Endometrium (tissue), 2 donors: Measurements from ENCODE around the gene C16orf54.
"Not testable (repeated sequence)": the region's sequence is repeated elsewhere in the genome, so short reads cannot be mapped to it uniquely, and the experiment has no call there.

Experiments used
- FAIRE-seq: peaks from 2 replicates; lab custom pipeline; 2012; peaks lifted over from hg19 to GRCh38; lab: Jason Lieb, UNC
- donor health status: control.
- donor health status: control.

The C16orf54 gene

DNA sequence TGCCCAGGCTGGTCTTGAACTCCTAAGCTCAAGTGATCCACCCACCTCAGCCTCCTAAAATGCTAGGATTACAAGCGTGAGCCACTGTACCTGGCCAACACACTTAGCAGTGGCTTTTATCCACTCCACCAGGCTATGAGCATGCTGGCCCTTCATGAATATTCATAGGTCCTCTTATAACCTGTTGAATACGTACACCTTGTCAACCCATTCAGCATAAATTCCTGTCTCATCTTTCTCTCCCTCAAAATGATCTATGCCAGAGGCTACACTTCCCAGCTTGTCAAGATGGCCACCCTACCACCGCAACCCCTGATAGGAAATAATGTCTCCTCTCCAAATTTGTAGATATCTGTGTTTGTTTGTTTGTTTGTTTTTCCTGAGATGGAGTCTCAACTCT is 21.3 kb upstream of the C16orf54 start:
- FAIRE-seq: no peak

DNA sequence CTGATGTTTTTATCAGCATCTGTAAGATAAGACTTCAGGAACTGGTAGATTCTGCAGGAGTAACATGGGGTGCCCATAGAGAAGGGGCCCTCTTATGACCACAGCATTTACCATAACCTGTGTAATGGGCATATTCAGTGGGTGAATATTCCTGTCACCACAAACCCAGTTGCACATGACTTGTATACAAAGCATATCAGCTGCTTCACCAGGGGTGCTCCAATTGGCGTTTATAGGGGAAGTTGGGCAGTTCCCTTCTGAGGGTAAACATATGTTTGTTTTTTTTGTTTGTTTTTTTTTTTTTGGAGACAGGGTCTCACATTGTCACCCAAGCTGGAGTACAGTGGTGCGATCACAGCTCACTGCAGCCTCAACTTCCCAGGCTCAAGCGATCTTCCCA is 20.8 kb upstream of the C16orf54 start:
- FAIRE-seq: no peak

DNA sequence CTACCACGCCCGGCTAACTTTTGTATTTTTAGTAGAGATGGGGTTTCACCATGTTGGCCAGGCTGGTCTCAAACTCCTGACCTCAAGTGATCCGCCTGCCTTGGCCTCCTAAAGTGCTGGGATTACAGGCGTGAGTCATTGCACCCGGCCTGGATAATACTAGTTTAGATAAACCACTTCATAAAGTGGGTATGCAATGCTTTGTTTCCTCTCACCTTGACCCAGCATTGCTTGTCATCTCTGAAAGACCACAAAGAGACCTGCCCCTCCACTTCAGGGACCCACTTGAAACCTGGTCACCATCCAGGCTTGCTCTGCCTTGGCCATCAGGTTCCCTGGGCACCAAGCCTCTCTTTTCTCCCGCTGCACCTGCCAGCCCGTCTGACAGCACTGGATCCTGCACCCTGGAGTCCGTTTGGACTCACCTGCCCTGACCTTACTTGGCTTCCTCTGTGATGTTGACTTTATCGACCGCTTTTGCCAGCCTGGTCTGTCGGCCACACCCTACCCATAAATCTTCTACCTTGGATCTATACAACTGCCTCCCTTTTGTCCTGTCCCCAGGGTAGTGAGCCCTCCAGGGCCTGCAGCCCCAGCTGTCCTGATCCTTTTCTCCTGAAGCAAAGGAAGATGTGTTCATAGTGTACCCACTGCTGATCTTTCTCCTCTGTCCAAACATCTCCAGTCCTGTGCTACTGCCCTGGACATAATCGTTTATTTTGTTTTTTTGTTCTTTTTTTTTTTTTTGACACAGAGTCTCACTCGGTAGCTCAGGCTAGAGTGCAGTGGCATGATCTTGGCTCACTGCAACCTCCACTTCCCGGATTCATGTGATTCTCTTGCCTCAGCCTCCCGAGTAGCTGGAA is 19.6 kb upstream of the C16orf54 start:
- no peak for FAIRE-seq

DNA sequence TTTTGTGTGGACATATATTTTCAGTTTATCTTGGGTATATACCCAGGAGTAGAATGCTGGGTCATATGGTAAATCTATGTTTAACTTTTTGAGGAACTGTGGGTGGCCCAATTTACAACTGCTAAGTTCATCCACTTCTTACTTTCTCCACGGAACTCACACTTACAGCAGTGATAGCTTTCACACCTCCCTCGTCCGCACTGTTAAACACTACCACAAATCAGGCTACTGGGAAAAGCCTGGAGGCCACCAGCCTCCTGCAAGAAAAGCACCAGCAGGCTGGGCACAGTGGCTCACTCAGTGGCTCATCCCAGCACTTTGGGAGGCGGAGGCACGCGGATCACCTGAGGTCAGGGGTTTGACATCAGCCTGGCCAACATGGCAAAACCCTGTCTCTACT is 17.5 kb upstream of the C16orf54 start:
- no peak for FAIRE-seq

DNA sequence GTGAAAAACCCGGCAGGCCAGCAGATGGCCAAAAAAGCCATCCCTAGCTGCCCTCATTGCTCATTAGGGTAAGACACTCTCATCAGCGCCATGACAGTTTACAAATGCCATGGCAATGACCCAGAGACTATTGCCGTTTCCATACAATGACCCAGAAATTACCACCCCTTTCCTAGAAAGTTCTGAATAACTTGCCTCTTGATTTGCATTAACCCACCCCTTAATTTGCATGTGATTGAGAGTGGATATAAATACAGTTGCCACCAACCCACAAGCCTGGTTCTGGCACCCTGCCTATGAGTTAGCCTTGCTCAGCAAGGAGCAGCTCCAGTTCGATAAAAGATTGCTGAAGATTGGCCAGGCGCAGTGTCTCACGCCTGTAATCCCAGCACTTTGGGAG is 16.1 kb upstream of the C16orf54 start:
- no peak for FAIRE-seq

DNA sequence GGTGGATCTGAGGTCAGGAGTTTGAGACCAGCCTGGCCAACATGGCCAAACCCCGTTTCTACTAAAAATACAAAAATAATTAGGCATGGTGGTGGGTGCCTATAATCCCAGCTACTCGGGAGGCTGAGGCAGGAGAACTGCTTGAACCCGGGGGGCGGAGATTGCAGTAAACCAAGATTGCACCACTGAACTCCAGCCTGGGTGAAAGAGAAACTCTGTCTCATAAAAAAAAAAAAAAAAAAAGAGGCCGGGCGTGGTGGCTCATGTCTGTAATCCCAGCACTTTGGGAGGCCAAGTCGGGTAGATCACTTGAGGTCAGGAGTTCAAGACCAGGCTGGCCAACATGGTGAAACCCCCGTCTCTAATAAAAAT is 15.5 kb upstream of the C16orf54 start:
- FAIRE-seq: not testable (repeated sequence)

DNA sequence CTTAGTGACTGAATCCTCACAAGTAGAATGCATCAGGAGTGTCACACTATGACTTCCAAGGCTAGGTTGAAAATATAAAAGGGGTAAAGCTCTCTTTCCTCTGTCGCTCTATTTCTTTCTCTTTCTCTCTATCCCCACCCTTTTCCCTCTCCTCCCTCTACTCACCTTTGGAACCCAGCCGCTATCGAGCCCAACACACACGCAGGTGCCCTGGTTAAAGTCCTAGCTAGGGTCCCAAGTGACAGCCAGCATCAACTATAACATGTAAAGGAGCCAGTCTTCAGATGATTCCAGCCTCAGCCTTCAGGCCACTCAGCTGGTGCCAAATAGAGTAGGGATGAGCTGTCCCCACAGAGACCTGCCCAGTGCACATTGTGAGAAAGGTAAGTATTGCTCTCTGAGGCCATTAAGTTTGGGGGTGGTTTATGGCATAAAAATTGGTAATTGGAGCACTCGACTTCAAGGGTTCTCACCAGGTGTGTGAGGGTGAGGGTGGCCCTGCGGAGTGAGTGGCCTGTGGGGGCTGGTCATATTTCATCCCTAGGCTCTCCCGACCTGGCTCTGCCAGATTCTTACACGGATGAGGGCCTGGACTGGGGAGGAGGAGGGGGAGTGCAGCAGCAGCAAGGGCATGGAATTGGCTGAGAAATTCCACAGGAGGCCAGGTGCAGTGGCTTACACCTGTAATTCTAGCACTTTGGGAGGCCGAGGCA is 14.9 kb upstream of the C16orf54 start:
- FAIRE-seq: no peak

DNA sequence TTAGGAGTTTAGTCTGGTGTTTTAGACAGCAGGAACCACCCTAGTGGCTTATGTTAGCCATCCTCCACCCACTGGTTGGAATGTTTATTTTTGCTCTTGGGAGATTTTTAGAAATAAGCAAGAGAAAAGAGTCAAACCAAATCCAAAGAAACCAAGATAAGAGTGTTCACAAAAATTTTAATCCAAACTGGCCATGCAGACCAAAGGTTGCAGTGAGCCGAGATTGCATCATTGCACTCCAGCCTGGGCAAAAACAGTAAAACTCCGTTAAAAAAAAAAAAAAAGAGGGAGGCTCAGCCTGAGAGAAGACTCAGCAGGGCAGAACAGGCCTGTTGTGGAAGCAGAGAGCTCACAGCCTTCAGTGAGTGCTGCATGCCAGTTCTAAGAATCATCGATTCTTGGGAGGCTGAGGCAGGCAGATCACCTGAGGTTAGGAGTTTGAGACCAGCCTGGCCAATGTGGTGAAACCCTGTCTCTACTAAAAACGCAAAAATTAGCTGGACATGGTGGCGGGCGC is 12.2 kb upstream of the C16orf54 start:
- no peak for FAIRE-seq

DNA sequence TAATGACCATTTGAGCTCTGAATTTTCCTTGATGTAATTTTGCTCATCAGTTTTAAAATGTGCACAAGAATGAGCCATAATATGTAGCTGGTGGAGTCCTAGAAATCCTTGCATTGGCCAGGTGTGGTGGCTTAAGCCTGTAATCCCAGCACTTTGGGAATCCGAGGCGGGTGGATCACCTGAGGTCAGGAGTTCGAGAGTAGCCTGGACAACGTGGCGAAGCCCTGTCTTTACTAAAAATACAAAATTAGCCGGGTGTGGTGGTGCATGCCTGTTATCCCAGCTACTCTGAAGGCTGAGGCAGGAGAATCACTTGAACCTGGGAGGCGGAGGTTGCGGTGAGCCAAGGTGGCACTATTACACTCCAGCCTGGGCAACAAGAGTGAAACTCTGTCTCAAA is 11.3 kb upstream of the C16orf54 start:
- FAIRE-seq: not testable (repeated sequence)

DNA sequence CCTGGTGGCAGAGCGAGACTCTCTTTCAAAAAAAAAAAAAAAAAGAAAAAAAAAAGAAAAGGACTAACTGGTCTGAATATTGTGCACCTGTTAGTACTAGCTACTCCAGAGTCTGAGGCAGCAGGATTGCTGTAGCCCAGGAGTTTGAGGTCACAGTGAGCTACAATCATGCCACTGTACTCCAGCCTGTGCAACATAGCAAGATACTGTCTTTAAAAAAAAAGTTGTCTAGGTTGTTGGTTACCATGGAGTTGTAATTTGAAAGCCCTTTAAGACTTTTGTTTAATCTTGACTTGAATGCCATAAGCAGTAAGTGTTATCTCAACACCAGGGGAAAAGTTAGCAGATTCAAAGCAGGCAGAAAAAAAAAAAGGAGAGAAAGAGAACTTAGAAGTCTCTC is 10.9 kb upstream of the C16orf54 start:
- no peak for FAIRE-seq

DNA sequence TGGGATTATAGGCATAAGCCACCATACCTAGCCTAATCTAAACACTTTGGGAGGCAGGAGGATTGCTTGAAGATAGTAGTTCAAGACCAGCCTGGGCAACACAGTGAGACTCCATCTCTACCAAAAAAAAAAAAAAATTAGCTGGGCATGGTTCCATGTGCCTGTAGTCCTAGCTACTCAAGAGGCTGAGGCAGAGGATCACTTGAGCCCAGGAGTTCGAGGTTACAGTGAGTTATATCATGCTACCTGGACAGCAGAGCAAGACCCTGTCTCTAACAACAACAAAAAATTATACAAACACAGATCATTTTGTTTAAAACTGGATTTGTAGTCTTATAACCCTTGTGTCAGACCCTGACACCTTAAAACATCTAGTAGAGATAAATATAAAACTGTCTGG is 7.7 kb upstream of the C16orf54 start:
- no peak for FAIRE-seq

DNA sequence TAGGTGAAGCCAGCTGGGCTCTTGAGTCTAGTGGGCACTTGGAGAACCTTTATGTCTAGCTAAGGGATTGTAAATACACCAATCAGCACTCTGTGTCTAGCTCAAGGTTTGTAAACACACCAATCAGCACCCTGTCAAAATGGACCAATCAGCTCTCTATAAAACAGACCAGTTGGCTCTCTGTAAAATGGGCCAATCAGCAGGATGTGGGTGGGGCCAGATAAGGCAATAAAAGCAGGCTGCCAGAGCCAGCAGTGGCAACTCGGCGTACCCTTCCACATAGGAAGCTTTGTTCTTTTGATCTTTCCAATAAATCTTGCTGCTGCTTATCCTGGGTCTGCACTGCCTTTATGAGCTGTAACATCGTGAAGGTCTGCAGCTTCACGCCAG is 3.0 kb upstream of the C16orf54 start:
- FAIRE-seq: not testable (repeated sequence)

DNA sequence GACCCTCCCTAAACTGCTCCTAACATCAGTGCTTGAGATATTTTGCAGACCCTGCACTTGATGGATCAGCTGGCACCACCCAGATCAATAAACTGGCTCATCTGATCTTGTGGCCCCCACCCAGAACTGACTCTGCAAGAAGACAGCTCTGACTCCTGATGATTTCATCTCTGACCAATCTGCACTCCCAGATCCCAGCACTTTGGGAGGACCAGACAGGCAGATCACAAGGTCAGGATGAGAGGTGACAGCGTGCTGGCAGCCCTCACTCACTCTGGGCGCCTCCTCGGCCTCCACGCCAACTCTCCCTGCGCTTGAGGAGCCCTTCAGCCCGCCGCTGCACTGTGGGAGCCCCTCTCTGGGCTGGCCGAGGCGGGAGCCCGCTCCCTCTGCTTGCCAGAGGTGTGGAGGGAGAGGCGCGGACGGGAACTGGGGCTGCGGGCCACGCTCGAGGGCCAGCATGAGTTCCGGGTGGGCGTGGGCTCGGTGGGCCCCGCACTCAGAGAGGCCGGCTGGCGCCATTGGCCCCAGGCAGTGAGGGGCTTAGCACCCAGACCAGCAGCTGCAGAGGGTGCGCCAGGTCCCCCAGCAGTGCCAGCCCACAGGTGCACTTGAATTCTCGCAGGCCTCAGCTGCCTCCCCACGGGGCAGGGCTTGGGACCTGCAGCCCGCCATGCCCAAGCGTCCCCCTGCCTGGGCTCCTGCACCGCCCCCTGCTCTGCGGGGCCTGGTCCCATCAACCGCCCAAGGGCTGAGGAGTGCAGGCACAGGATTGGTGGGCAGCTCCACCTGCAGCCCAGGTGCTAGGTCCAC is 2.4 kb upstream of the C16orf54 start:
- no peak for FAIRE-seq

DNA sequence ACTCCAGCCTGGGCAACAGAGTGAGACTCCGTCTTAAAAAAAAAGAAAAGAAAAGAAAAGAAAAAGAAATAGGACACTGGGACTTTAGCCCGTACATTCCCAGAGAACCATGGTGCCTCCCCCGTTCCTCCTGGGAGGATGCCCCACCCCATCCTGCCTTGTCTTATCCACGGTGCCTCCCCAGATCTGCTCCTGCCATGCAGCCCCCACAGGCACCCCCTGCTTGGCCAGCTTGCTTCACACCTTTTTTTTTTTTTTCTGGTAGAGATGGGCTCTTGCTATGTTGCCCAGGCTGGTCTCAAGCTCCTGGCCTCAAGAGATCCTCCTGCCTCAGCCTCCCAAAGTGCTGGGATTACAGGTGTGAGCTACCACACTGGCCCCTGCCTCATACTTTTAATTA is 728 bp upstream of the C16orf54 start:
- FAIRE-seq: not testable (repeated sequence)

DNA sequence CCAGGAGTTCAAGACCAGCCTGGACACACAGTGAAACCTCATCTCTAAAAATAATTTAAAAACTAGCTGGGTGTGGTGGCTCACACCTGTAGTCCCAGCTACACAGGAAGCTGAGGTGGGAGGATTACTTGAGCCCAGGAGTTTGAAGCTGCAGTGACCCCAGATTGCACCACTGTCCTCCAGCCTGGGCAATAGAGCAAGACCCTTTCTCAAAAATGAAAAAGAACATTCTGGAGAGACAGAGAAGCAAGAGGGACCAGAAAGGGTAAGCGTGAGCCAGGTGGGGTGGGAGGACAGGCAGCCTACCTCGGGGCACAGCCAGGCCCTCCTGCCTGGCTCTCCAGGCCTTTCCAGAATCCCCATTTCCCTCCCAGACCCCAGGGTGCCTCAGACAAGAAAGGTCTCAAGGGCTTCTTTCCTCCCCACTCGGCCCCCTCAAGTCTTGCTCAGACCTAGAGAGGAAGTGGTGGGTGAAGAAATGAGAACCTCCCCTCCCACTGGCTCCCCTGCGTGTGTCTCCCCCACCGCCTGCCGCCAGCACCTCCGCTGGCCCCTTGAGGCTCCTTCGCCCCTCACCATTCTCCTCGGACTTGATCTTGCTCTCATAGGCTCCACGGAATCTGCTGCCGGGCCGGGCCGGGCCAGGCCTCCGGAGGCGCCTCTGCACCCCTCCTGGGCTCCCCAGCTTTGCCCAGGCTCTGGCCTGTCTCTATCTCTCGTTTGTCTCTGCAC is 503 bp downstream of the C16orf54 start:
- FAIRE-seq: no peak

DNA sequence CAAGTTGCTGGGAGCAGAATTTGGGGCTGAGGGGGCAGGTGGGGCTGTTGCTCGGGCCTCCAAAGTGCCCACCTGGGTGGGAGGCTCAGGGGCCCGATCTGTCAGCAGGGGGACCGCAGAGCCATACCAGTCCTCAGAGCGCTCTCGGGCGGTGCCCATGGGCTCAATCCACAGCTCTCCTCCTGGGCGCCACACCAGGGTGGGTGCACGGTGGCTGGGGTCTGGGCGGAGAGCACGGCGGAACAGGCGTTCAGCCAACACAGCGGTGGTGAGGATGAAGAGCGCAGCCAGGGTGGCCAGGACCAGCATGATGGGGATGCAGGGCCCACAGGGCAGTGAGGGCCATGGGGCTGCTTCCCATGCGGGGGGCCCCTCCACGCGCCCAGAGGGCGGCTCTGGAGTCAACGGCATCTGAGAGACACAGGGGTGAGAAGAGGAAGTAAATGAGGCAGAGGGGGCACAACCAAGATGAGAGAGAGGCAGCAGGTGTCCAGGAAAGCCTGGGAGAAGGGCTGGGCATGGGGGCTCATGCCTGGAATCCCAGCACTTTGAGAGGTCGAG is 1.2 kb downstream of the C16orf54 start:
- FAIRE-seq: no peak

DNA sequence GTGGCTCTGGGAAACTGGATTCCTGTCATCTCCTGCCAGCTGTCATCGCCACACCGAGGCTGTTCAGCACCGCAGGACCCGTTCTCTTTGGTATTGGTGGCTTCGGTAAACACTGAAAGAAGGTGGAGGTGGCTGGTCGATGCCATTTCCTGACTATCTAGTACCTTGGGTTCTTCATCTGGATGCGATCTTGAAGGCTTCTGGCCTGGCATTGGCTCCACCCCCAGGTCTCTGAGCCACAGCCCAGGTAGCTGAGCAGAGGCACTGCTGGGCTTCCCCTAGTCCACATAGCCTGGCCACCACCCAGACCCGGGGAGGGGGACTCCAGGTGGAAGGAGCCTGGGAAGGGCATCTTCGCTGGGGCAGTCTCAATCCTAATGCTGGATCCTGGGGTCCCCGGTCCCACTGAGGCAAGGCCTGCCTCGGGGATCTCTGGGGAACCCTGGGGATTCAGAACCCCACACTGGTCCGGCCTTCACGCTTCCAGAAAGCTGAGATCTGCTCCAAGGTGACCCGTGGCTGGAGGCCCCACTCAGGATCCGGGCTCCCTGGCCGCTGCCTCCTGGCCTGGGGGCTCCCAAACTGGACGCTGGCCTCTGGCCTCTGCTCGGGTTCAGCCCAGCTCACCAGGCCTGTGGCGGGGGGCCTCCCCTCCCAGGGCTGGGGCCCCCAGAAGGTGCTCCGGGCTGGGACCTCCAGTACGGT is 1.8 kb downstream of the C16orf54 start:
- FAIRE-seq: no peak

DNA sequence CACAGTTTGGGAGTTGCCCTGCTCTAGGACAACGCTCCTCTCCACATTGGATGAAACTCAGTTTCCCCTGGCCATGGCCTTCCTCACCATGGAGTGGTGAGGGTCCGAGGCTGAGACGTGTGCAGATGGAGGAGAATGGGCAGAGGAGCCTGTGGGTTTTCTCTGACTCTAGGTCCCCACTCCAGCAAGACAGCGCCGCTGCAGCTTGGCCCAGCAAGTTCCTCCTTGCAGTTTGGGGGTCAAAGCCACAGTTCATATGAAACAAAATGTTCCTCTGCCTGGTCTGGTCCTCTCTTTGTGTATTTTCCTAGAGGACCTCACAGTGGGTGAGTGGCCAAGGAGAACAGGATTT is 2.3 kb downstream of the C16orf54 start:
- FAIRE-seq: no peak

DNA sequence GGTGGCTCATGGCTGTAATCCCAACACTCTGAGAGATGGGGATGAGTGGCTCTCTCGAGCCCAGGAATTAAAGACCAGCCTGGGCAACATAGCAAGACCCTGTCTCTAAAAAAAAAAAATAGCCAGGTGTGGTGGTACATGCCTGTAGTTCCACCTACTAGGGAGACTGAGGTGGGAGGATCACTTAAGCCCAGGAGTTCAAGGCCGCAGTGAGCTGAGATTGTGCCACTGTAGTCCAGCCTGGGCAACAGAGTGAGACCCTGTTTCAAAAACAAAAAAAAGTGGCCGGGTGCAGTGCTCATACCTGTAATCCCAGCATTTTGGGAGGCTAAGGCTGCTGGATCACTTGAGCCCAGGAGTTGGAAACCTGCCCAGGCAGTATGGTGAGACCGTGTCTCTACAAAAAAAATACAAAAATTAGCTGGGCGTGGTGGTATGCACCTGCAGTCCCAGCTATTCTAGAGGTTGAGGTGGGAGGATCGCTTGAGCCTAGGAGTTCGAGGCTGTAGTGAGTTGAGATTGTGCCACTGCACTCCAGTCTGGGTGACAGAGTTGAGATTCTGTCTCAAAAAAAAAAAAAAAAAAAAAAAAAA is 3.0 kb downstream of the C16orf54 start:
- no peak for FAIRE-seq

DNA sequence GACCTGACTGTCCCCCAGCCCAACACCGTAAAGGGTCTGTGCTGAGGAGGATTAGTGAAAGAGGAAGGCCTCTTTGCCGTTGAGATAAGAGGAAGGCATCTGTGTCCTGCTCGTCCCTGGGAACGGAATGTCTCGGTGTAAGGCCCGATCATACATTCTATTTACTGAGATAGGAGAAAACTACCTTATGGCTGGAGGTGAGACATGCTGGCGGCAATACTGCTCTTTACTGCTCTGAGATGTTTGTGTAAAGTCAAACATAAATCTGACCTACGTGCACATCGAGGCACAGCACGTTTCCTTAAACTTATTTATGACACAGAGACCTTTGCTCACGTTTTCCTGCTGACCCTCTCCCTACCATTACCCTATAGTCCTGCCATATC is 5.2 kb downstream of the C16orf54 start:
- FAIRE-seq: not testable (repeated sequence)
